ENCODE measurements around the gene ZBTB42. TPM values are rescaled to one million over a fixed set of nuclear protein-coding genes. Genes with fewer than 3 reads are reported as not detected.

The ZBTB42 gene
- 8.7 TPM for polyA plus RNA-seq (ENCODE audit: insufficient read length)

DNA sequence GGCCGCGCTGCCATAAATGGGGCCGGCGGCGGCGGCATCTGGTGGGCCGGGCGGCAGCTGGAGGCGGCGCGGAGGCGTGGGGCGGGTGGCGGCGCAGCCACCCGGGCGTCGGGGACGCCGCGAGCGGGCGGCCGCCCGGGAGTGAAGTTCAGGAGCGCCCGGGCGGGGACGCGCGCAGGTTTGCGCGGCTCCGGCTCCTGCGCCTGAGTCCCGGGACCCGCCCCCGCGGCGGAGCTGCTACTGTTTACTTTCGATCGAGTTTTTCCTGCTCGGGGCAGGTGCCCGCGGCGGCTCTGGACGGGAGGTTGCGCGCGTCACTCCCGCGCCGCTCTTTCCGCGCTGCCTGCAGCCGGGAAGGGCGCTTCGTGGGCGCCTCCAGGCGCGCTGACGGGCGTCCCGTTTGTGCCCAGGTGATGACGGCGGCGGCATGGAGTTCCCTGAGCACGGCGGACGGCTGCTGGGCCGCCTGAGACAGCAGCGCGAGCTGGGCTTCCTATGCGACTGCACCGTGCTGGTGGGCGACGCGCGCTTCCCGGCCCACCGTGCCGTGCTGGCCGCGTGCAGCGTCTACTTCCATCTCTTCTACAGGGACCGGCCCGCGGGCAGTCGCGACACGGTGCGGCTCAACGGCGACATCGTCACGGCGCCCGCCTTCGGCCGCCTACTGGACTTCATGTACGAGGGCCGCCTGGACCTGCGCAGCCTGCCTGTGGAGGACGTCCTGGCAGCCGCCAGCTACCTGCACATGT lies at the start of gene ZBTB42:
Gene ZBTB42, plus strand, starts transcription at position 331 of the 749 bp plus-strand sequence. Its CDS starts 97 bp downstream, at position 428.
- DNase-seq (ENCODE audit: low read depth), result no peak

DNA sequence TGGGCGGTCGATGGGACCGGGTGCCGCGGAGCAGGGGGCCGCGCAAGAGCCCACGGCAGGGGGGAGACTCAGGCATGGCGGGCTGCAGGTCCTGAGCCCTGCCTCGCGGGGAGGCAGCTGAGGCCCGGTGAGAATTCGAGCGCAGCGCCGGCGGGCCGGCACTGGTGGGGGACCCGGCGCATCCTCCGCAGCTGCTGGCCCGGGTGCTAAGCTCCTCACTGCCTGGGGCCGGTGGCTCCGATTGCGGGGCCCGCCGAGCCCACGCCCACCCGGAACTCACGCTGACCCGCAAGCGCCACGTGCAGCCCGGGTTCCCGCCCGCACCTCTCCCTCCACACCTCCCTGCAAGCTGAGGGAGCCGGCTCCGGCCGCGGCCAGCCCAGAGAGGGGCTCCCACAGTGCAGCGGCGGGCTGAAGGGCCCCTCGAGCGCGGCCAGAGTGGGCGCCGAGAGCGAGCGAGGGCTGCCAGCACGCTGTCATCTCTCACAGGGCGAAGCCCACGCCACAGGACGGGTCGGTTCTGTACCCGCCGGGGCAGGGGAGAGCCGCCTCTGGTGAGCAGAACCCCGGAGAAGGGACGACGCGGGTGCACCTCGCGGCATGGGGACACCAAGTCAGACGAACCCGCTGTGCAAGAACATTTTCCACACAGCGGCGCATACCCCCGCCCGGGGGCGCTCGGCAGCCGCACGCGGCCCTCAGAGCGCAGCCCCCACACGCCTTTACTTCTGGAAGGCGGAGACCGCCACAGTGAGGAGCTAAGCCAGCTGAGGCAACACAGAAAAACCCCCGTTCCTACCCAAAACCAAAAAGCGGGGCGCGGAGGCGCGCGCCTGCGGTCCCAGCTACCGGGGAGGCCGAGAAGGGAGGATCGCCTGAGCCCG lies 49.1 kb upstream of the ZBTB42 start:
- DNase-seq (ENCODE audit: low read depth), result no peak

- no peak for DNase-seq (ENCODE audit: low read depth)
Measured at GRCh38 chr14:104752423-104752734, 48.5 kb upstream of the ZBTB42 start.

DNA sequence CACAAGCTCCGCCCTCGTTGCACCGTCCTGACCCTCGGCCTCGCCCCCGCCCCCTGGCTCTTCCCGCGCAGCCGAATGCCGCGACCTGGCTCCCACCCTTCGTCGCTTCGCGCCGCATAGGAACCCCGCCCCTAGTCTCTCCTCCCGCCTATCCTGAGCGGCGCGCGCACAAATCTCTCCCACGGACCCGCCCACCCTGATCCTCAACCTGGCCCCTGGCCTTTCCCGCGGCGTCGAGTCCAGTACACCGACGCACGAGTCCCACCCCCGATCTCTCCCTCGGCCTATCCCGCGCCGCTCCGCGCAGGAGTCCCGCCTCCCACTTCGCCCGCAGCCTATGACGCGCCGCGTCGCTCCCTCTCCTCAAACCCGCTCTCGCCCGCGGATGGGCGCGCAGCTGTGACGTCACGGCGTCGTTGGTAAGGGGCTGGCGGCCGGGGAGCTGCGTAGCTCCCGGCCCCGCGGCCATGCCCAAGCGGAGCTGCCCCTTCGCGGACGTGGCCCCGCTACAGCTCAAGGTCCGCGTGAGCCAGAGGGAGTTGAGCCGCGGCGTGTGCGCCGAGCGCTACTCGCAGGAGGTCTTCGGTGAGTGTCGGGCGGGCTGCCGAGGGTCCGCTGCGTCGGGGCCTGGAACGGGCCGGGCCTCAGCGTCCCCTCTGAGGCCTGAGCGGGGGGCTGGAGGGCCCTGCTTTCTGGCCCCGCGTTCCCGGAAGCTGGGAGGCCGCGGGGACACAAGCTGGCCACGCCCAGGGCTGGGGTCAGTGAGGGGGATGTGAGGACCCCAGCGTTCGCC lies 48.0 kb upstream of the ZBTB42 start, which contains the start of gene SIVA1:
Gene SIVA1, plus strand, starts transcription at position 413 of the 793 bp plus-strand sequence. Its CDS starts 55 bp downstream, at position 468.
- DNase-seq (ENCODE audit: low read depth), result peak; percentile 96

DNA sequence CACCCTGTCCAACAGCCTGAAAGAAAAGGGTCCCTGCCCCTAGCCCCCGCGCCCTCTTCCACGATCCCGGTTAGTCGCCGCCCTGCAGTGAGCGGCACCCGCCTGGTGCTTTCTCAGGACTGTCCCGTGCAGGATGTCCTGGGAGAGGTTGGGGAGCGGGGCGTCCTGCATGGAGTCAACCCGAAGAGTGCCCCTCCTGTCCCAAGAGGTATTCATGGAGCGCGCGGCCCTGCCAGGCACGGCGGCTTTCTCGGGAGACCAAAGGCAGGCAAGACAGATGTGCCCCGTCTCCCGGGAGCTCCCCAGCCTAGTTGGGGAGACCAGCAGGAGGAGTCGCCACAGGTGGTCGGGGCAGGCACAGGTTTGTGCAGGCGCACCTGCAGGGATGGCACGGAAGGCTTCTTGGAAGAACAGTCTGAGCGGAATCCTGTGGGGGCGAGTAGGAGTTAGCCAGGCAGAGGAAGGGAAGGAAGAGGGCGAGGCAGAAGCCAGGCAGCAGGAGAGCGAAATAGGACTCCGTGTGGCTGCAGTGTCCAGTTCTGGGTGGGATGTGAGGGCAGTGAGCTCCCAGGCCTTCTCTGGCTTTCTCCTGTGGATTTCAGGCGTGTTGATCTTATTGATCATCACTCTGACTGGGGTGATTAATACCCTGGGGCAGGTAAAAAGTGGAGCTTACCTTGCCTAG lies 47.2 kb upstream of the ZBTB42 start:
- no peak for DNase-seq (ENCODE audit: low read depth)

DNA sequence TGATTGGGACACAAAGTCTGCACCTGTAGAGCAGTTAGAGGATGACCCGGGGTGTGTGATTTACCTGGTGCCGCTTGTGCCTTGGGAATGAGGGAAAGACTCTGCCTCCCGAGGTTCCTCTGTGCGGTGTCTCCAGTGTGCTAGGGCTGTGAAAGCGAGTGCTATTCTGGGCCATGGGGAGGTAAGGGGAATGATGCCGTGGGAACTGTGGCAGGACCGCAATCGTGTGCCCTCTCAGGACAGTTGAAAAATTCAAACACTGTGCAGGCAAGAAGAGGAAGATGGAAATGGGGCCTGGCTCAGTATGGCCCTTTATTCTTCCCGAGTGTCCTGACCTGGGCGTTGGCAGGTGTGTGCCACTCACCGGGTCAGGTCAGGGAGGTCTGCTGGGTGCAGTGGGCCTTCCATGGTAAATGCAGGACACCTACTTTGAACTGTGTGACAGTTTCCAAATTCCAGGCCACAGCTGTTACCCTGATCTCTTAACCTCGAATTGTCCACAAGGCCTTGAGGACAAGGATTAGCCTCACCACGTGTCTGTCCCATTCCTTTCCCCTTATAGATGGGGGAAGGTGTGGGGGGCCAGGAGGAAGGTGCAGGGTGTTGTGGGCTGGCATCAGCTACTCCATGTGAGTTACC lies 46.6 kb upstream of the ZBTB42 start:
- DNase-seq (ENCODE audit: low read depth), result no peak

DNA sequence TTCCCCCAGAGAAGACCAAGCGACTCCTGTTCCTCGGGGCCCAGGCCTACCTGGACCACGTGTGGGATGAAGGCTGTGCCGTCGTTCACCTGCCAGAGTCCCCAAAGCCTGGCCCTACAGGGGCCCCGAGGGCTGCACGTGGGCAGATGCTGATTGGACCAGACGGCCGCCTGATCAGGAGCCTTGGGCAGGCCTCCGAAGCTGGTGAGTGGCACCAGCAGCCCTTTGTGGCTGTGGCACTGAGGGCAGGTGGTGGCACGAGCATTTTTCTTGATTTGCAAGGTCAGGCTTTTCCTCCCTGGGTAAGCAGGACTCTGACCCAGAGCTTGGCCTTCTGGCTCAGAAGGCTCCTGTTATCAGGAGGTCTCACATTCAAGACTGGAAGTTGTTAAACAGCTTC lies 45.3 kb upstream of the ZBTB42 start:
- no peak for DNase-seq (ENCODE audit: low read depth)

DNA sequence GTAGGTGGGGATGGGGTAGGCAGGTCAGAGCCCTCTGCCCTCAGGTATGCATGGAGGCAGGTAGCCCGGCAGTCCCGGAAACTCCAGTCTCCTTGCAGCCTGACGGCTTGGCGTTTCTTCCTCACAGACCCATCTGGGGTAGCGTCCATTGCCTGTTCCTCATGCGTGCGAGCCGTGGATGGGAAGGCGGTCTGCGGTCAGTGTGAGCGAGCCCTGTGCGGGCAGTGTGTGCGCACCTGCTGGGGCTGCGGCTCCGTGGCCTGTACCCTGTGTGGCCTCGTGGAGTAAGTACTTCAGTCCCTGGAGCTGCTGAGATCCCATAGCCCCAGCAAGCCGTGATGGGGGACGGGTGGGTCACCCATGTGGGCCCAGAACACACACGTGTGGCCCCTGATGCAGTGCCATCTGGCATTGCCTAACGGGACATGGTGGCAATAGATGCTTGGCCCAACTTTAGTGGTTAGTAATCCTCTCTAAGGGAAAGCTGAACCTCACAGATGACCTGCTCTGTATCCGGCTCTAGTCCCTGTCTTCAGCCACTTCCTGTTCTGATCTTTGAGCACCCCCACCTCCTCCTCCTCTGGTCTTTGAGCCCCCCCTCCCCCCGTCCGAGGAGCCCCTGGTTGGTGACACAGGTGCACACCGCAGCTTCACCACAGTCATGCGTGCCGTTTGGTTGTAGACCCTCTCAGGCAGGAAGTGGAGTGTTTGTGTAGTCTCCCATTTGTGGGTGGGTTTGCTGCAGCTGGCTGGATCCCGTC lies 44.2 kb upstream of the ZBTB42 start:
- DNase-seq (ENCODE audit: low read depth), result no peak

GRCh38 chr14:104757238-104757585 lies 43.7 kb upstream of the ZBTB42 start:
- no peak for DNase-seq (ENCODE audit: low read depth)

GRCh38 chr14:104757681-104758392 lies 43.1 kb upstream of the ZBTB42 start:
- no peak for DNase-seq (ENCODE audit: low read depth)

GRCh38 chr14:104758981-104759969 lies 41.6 kb upstream of the ZBTB42 start:
- DNase-seq (ENCODE audit: low read depth), result no peak

- DNase-seq (ENCODE audit: low read depth), result no peak
Measured at GRCh38 chr14:104765517-104765916, 35.4 kb upstream of the ZBTB42 start.

DNA sequence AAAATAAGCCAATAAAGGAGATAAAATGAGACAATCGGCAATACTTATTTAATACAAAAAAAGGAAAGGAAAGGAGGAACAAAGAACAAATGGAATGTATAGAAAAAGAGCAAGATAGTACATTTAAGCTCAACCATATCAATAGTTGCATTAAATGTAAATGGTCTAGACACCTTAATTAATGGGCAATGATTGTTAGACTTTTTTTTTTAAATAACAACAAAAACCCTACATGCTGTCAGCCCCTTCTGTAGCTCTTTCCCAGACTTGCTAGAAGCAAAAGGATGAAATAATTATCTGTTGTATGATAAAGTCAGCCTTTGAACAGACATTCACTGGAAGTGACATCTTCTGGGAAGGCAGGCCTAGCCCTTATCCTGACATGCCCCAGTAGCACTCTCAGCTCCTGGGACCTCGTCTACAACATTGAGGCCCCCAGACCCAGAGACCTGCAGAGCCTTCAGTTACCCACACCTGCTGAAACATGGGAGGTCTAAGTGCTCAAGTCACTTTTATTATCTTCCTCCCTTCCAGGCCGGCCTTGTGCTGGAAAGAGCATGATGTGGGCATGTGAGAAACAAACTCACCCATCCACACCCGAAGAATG lies 34.5 kb upstream of the ZBTB42 start:
- DNase-seq (ENCODE audit: low read depth), result no peak

DNA sequence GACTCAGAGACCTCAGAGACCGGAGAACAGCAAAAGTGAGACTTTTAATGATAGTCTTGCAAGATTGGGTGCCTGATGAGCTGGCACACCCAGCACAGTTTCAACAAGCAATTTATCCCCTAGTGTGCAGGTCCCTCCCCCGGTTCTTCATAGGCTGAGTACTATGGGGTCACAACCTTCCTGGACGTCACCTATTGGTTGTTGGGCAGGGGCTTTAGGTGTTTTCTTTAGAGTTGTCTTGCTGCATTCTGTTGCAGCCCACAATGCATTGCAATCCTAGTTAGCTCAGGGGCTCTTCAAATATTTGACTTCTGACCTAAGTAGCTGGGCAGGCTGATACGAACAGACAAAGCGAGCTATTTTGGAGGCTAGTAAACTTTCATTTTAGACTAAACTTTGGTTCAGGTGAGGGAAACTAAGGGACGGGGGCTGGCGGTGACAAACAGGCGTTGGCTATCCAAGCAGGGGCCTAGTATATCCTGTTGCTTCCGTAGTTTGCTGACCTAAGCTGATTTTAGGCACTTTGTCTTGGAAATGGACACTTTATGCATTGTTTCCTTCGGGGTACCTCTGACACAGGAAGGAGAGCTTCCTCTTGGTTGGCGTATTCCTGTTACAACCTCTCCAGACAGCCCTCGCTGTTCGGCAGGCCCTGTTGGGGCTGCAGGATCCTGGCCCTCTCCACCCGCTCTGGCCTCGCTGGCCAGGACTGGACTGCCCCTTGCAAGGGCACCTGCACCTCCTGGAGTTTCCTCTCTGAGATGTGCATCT lies 33.9 kb upstream of the ZBTB42 start:
- DNase-seq (ENCODE audit: low read depth), result no peak

- no peak for DNase-seq (ENCODE audit: low read depth)
Measured at GRCh38 chr14:104767634-104767918, 33.3 kb upstream of the ZBTB42 start.

- no peak for DNase-seq (ENCODE audit: low read depth)
Measured at GRCh38 chr14:104768437-104769323, 32.2 kb upstream of the ZBTB42 start.

Measured in forelimb muscle (tissue), 1 donor.